ENCODE measurements around the gene RFTN1. TPM values are rescaled to one million over a fixed set of nuclear protein-coding genes. Genes with fewer than 3 reads are reported as not detected.

Gene RFTN1
- total RNA-seq, 1 donor from 2014 or later: 6.4 TPM

GRCh38 chr3:16538507-16538906 is 25.0 kb upstream of the RFTN1 start:
- H3K27me3 Mint-ChIP-seq (ENCODE audit: unreplicated experiment): no peaks in the 10 kb centered on the region
- no peak for TF ChIP-seq CTCF (IDR thresholded peaks at IDR 0.05; ENCODE audit: partially characterized antibody, unreplicated experiment)
- no peaks in the 10 kb centered on the region for H3K36me3 Mint-ChIP-seq (ENCODE audit: unreplicated experiment)
- H3K9me3 Mint-ChIP-seq (ENCODE audit: unreplicated experiment): peaks cover 2% of the 10 kb centered on the region
- H3K27ac Mint-ChIP-seq (ENCODE audit: unreplicated experiment): no peak overlapping the region
- H3K4me3 Mint-ChIP-seq (ENCODE audit: unreplicated experiment): no peak overlapping the region
- peaks cover 17% of the 10 kb centered on the region for H3K4me1 Mint-ChIP-seq (ENCODE audit: low read depth, unreplicated experiment)
- DNase-seq: no peak

GRCh38 chr3:16536996-16537395 is 23.5 kb upstream of the RFTN1 start:
- H3K36me3 Mint-ChIP-seq (ENCODE audit: unreplicated experiment): no peaks in the 10 kb centered on the region
- H3K9me3 Mint-ChIP-seq (ENCODE audit: unreplicated experiment): peaks cover 2% of the 10 kb centered on the region
- DNase-seq: no peak
- no peak for TF ChIP-seq CTCF (IDR thresholded peaks at IDR 0.05; ENCODE audit: partially characterized antibody, unreplicated experiment)
- H3K4me1 Mint-ChIP-seq (ENCODE audit: low read depth, unreplicated experiment): peaks cover 23% of the 10 kb centered on the region
- no peaks in the 10 kb centered on the region for H3K27me3 Mint-ChIP-seq (ENCODE audit: unreplicated experiment)
- no peak overlapping the region for H3K27ac Mint-ChIP-seq (ENCODE audit: unreplicated experiment)
- H3K4me3 Mint-ChIP-seq (ENCODE audit: unreplicated experiment): no peak overlapping the region

GRCh38 chr3:16536344-16536663 is 22.8 kb upstream of the RFTN1 start:
- Mint-ChIP-seq H3K36me3 (ENCODE audit: unreplicated experiment) (no peaks in the 10 kb centered on the region), H3K4me1 (ENCODE audit: low read depth, unreplicated experiment) (peaks cover 26% of the 10 kb centered on the region), H3K9me3 (ENCODE audit: unreplicated experiment) (peaks cover 2% of the 10 kb centered on the region), H3K4me3 (ENCODE audit: unreplicated experiment) (no peak overlapping the region), H3K27ac (ENCODE audit: unreplicated experiment) (no peak overlapping the region), H3K27me3 (ENCODE audit: unreplicated experiment) (no peaks in the 10 kb centered on the region)
- TF ChIP-seq CTCF (IDR thresholded peaks at IDR 0.05; ENCODE audit: partially characterized antibody, unreplicated experiment): no peak
- DNase-seq: no peak

- Mint-ChIP-seq H3K27me3 (ENCODE audit: unreplicated experiment) (no peaks in the 10 kb centered on the region), H3K36me3 (ENCODE audit: unreplicated experiment) (no peaks in the 10 kb centered on the region), H3K4me3 (ENCODE audit: unreplicated experiment) (no peak overlapping the region), H3K9me3 (ENCODE audit: unreplicated experiment) (peaks cover 4% of the 10 kb centered on the region), H3K27ac (ENCODE audit: unreplicated experiment) (peak overlapping the region; percentile 57), H3K4me1 (ENCODE audit: low read depth, unreplicated experiment) (peaks cover 26% of the 10 kb centered on the region)
- TF ChIP-seq CTCF (IDR thresholded peaks at IDR 0.05; ENCODE audit: partially characterized antibody, unreplicated experiment): no peak
- DNase-seq: no peak
These were observed 21.3 kb upstream of the RFTN1 start for GRCh38 chr3:16534640-16535262.

GRCh38 chr3:16533928-16534574 is 20.6 kb upstream of the RFTN1 start:
- no peak for TF ChIP-seq CTCF (IDR thresholded peaks at IDR 0.05; ENCODE audit: partially characterized antibody, unreplicated experiment)
- Mint-ChIP-seq H3K27me3 (ENCODE audit: unreplicated experiment) (no peaks in the 10 kb centered on the region), H3K9me3 (ENCODE audit: unreplicated experiment) (peaks cover 4% of the 10 kb centered on the region), H3K36me3 (ENCODE audit: unreplicated experiment) (no peaks in the 10 kb centered on the region), H3K27ac (ENCODE audit: unreplicated experiment) (peak overlapping the region; percentile 67), H3K4me1 (ENCODE audit: low read depth, unreplicated experiment) (peaks cover 26% of the 10 kb centered on the region), H3K4me3 (ENCODE audit: unreplicated experiment) (no peak overlapping the region)
- DNase-seq: no peak
